GM11168 (cell line): ENCODE results near the gene FOXF1.

Source experiments
- in situ Hi-C: fragments of 300-500 bp; cut with MboI; formaldehyde crosslinking; loops from one replicate; pipeline ENCODE4 v1.12.0; 2022; ENCODE audit warnings: low sequenced_read_pairs; ENCODE audit not compliant: unreplicated experiment

The FOXF1 gene

GRCh38 chr16:86515413-86515776 lies 5.1 kb downstream of the FOXF1 start:
- in situ Hi-C loops, result loop anchor here (10.0 kb wide), 2 partner anchors 171 to 441 kb away; no protein-coding TSS in a partner anchor

GRCh38 chr16:86515777-86516622 lies 5.7 kb downstream of the FOXF1 start:
- in situ Hi-C loops, result loop anchor here (10.0 kb wide), 2 partner anchors 171 to 441 kb away; no protein-coding TSS in a partner anchor

- in situ Hi-C loops, result loop anchor here (10.0 kb wide), 2 partner anchors 172 to 442 kb away; no protein-coding TSS in a partner anchor
These were observed 6.3 kb downstream of the FOXF1 start for GRCh38 chr16:86516623-86517003.

GRCh38 chr16:86517033-86517432 lies 6.7 kb downstream of the FOXF1 start:
- in situ Hi-C loops, result loop anchor here (10.0 kb wide), 2 partner anchors 172 to 442 kb away; no protein-coding TSS in a partner anchor

GRCh38 chr16:86517652-86518258 lies 7.4 kb downstream of the FOXF1 start:
- in situ Hi-C loops, result loop anchor here (10.0 kb wide), 2 partner anchors 173 to 443 kb away; no protein-coding TSS in a partner anchor

GRCh38 chr16:86519007-86519648 lies 8.8 kb downstream of the FOXF1 start:
- in situ Hi-C loops, result loop anchor here (10.0 kb wide), 2 partner anchors 174 to 444 kb away; no protein-coding TSS in a partner anchor

GRCh38 chr16:86519649-86520316 lies 9.5 kb downstream of the FOXF1 start:
- in situ Hi-C loops, result loop anchor here (10.0 kb wide), 2 partner anchors 175 to 445 kb away; no protein-coding TSS in a partner anchor

- in situ Hi-C loops, result no loop called here
These were observed 10.2 kb downstream of the FOXF1 start for GRCh38 chr16:86520317-86521210.

GRCh38 chr16:86521236-86522197 lies 11.2 kb downstream of the FOXF1 start:
- in situ Hi-C loops, result no loop called here

GRCh38 chr16:86522634-86523033 lies 12.3 kb downstream of the FOXF1 start:
- in situ Hi-C loops, result no loop called here

- in situ Hi-C loops, result no loop called here
These were observed 12.9 kb downstream of the FOXF1 start for GRCh38 chr16:86523166-86523740.

- in situ Hi-C loops, result no loop called here
These were observed 13.7 kb downstream of the FOXF1 start for GRCh38 chr16:86524029-86524428.

GRCh38 chr16:86525696-86526095 lies 15.4 kb downstream of the FOXF1 start:
- in situ Hi-C loops, result no loop called here

GRCh38 chr16:86527366-86527765 lies 17.0 kb downstream of the FOXF1 start:
- in situ Hi-C loops, result no loop called here

- in situ Hi-C loops, result no loop called here
These were observed 18.0 kb downstream of the FOXF1 start for GRCh38 chr16:86528061-86528929.

- in situ Hi-C loops, result no loop called here
These were observed 18.8 kb downstream of the FOXF1 start for GRCh38 chr16:86529160-86529559.
